Measurements from ENCODE around the gene TRIM72. TPM values are rescaled to one million over a fixed set of nuclear protein-coding genes. Genes with fewer than 3 reads are reported as not detected.

The TRIM72 gene
- polyA plus RNA-seq, 1 donor = 98.3 TPM

Other genes starting within 250 kb of the TRIM72 start
- gene HSD3B7, start 228.9 kb upstream of the TRIM72 start, polyA plus RNA-seq (ENCODE audit: insufficient read length) = 12.6 TPM
- gene STX1B, start 203.5 kb upstream of the TRIM72 start, polyA plus RNA-seq (ENCODE audit: insufficient read length) = 1.2 TPM
- 48.7 TPM for gene STX4, start 180.6 kb upstream of the TRIM72 start, polyA plus RNA-seq (ENCODE audit: insufficient read length)
- gene ZNF668, start 139.9 kb upstream of the TRIM72 start, polyA plus RNA-seq (ENCODE audit: insufficient read length) = 11.2 TPM
- gene ZNF646, start 139.7 kb upstream of the TRIM72 start, polyA plus RNA-seq (ENCODE audit: insufficient read length) = 12.6 TPM
- 5.8 TPM for gene PRSS53, start 125.2 kb upstream of the TRIM72 start, polyA plus RNA-seq (ENCODE audit: insufficient read length)
- 59.1 TPM for gene VKORC1, start 119.3 kb upstream of the TRIM72 start, polyA plus RNA-seq (ENCODE audit: insufficient read length)
- gene BCKDK, start 105.7 kb upstream of the TRIM72 start, polyA plus RNA-seq (ENCODE audit: insufficient read length) = 33.9 TPM
- gene KAT8, start 96.5 kb upstream of the TRIM72 start, polyA plus RNA-seq (ENCODE audit: insufficient read length) = 57.4 TPM
- 0.48 TPM for gene PRSS8, start 78.4 kb upstream of the TRIM72 start, polyA plus RNA-seq (ENCODE audit: insufficient read length)
- 2.0 TPM for gene PRSS36, start 64.1 kb upstream of the TRIM72 start, polyA plus RNA-seq (ENCODE audit: insufficient read length)
- gene FUS, start 34.0 kb upstream of the TRIM72 start, polyA plus RNA-seq (ENCODE audit: insufficient read length) = 398 TPM
- 9.1 TPM for gene PYCARD, start 11.4 kb upstream of the TRIM72 start, polyA plus RNA-seq (ENCODE audit: insufficient read length)
- gene PYDC1, start 3.0 kb downstream of the TRIM72 start, polyA plus RNA-seq (ENCODE audit: insufficient read length) = 2.3 TPM
- gene ITGAM, start 45.9 kb downstream of the TRIM72 start, polyA plus RNA-seq (ENCODE audit: insufficient read length) = 4.7 TPM
- 2.9 TPM for gene ITGAX, start 141.1 kb downstream of the TRIM72 start, polyA plus RNA-seq (ENCODE audit: insufficient read length)
- gene ITGAD, start 179.2 kb downstream of the TRIM72 start, polyA plus RNA-seq (ENCODE audit: insufficient read length) = 0.45 TPM
- gene COX6A2, start 214.2 kb downstream of the TRIM72 start, polyA plus RNA-seq (ENCODE audit: insufficient read length) = 360 TPM
- gene ZNF843, start 228.7 kb downstream of the TRIM72 start, polyA plus RNA-seq (ENCODE audit: insufficient read length) = 4.1 TPM
- gene ARMC5, start 245.4 kb downstream of the TRIM72 start, polyA plus RNA-seq (ENCODE audit: insufficient read length) = 11.0 TPM

All from hindlimb muscle (tissue), 1 donor.